Right atrium auricular region (tissue), 2 donors: Measurements from ENCODE around the gene MAGI2. TPM values are rescaled to one million over a fixed set of nuclear protein-coding genes. Genes with fewer than 3 reads are reported as not detected.

Experiments
- DNase-seq: peaks from one replicate; pipeline ENCODE4 v3.0.0-alpha.2; 2019; ENCODE audit warnings: low spot score
- H3K27ac ChIP-seq, 2 donors: fragments of 200-600 bp; sonication (generic); 1 replicate in 1 of 2; 2 replicates in 1 of 2; pipeline ENCODE4 v1.5.1; 2016 to 2019
- H3K27me3 ChIP-seq, 2 donors: fragments of 200-600 bp; sonication (generic); one replicate each; pipeline versions ENCODE4 v1.5.1 to v1.6.0; 2017 to 2019
- H3K36me3 ChIP-seq: fragments of 200-600 bp; sonication (generic); one replicate; pipeline ENCODE4 v1.5.1; 2016
- H3K4me1 ChIP-seq, 2 donors: fragments of 200-600 bp; sonication (generic); one replicate each; pipeline versions ENCODE4 v1.5.1 to v1.6.0; 2017 to 2019
- H3K4me3 ChIP-seq, 2 donors: fragments of 200-600 bp; sonication (generic); 1 replicate in 1 of 2; 2 replicates in 1 of 2; pipeline ENCODE4 v1.5.1; 2017 to 2019; ENCODE audit warnings: mild to moderate bottlenecking in 1 of 2, moderate library complexity in 1 of 2
- H3K9me3 ChIP-seq, 2 donors: fragments of 200-600 bp; sonication (generic); one replicate each; pipeline ENCODE4 v1.5.1; 2019
- total RNA-seq, 2 donors: library from RNA; depleted of rRNA; stranded (reverse); fragments of >200 nt; gene quantifications; one replicate each; pipeline ENCODE4 v1.1.0, GENCODE V29; 2016
- TF ChIP-seq, protein P1 (sequence below), 2 donors: fragments of 200-600 bp; sonication (generic); IDR thresholded peaks; one replicate each; pipeline ENCODE4 v1.5.1; 2019; ENCODE audit warnings: antibody characterized with exemption in 2 of 2

Gene MAGI2
- total RNA-seq, 2 donors from 2014 or later = 5.9 to 6.0 TPM

DNA sequence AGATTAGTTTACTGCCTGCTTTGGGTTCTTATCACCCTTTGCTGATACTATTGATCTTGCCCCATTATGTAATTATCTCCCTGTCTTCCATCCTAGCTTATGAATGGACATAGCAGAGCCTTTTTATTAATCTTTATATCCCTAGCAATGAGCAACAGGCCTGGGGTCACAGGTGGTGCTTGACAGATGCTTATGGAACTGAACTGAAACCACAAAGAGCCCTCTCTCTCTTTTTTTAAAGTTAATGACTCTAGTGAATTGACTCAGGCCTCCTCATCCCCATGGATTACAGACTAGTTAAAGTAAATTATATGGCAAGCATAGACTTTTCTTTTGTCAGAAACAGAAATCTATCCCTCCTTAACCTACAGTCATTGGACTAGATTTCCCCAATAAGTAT, 1389.7 kb downstream of the MAGI2 start:
- no peaks in the 10 kb centered on the region for H3K9me3 ChIP-seq
- no peaks in the 10 kb centered on the region for H3K36me3 ChIP-seq
- TF ChIP-seq, protein P1, sequence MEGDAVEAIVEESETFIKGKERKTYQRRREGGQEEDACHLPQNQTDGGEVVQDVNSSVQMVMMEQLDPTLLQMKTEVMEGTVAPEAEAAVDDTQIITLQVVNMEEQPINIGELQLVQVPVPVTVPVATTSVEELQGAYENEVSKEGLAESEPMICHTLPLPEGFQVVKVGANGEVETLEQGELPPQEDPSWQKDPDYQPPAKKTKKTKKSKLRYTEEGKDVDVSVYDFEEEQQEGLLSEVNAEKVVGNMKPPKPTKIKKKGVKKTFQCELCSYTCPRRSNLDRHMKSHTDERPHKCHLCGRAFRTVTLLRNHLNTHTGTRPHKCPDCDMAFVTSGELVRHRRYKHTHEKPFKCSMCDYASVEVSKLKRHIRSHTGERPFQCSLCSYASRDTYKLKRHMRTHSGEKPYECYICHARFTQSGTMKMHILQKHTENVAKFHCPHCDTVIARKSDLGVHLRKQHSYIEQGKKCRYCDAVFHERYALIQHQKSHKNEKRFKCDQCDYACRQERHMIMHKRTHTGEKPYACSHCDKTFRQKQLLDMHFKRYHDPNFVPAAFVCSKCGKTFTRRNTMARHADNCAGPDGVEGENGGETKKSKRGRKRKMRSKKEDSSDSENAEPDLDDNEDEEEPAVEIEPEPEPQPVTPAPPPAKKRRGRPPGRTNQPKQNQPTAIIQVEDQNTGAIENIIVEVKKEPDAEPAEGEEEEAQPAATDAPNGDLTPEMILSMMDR (IDR thresholded peaks at IDR 0.05) = no peak
- no peaks in the 10 kb centered on the region for H3K4me1 ChIP-seq
- no peaks in the 10 kb centered on the region for H3K27me3 ChIP-seq
- H3K27ac ChIP-seq = no peak overlapping the region
- no peak overlapping the region for H3K4me3 ChIP-seq
- DNase-seq = no peak

DNA sequence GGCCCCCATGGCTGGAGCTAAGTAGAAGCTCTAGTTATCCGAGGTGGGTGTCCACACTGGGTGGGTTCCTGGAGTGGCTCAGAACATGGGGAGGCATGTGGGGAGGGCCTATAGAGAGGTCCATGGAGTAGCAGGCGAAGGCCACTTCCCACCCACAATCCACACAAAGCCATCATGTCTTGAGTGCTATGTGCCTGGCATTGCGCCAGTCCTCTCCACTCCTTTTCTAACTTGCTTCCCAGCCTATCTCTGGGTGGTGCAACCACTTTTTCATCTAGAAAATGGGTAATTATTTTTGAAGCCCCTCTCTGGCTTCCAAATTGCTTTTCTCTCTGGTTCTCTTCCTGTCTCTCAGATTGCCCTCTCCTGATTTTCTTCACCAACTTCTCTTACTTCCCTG, 1391.3 kb downstream of the MAGI2 start:
- Histone ChIP-seq H3K4me1 (no peaks in the 10 kb centered on the region), H3K27me3 (no peaks in the 10 kb centered on the region), H3K27ac (no peak overlapping the region), H3K9me3 (no peaks in the 10 kb centered on the region), H3K36me3 (no peaks in the 10 kb centered on the region), H3K4me3 (no peak overlapping the region)
- no peak for DNase-seq
- TF ChIP-seq, protein P1 (IDR thresholded peaks at IDR 0.05) = no peak

DNA sequence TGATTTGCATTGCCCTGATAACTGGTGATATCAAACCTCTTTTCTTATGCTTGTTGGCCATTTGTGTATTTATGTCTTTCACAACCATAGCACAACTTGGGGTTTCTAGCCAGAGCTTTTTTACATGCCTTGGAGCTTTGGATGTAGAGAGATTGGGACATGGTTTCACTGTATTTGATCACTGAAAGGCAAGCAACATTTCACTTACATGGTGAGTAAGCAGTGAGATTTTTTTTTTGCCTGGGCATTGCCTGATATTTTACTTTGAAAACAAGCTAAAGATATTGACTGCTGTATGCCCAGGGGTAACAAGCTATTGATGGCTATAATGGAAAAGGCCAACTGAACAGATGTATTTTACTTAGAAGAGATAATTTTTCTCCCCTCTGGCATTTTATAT, 1395.9 kb downstream of the MAGI2 start:
- Histone ChIP-seq H3K27ac (no peak overlapping the region), H3K9me3 (no peaks in the 10 kb centered on the region), H3K4me3 (no peak overlapping the region), H3K27me3 (no peaks in the 10 kb centered on the region), H3K4me1 (no peaks in the 10 kb centered on the region), H3K36me3 (no peaks in the 10 kb centered on the region)
- DNase-seq = no peak
- TF ChIP-seq, protein P1 (IDR thresholded peaks at IDR 0.05) = no peak

DNA sequence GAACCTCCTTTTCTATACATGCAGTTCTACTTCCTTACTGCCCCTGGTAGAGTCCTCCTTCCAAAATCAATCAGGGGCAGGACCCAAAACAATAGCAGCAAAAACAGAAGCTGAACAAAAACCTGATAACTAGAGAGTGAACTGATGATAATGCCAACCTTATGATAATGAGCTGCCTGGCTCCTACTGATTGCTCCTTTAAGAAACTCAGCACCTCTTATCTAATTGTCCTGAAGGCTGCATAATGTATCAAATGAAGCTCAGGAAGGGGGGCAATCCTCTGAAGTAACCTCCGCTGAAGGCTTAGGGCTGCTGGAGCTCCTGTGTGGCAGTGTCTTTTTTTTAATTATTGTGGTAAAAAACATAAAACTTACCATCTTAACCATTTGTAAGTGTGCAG, 1397.9 kb downstream of the MAGI2 start:
- H3K27ac ChIP-seq = no peak overlapping the region
- H3K36me3 ChIP-seq = no peaks in the 10 kb centered on the region
- no peak overlapping the region for H3K4me3 ChIP-seq
- H3K4me1 ChIP-seq = no peaks in the 10 kb centered on the region
- TF ChIP-seq, protein P1 (IDR thresholded peaks at IDR 0.05) = no peak
- no peaks in the 10 kb centered on the region for H3K9me3 ChIP-seq
- DNase-seq = no peak
- no peaks in the 10 kb centered on the region for H3K27me3 ChIP-seq

DNA sequence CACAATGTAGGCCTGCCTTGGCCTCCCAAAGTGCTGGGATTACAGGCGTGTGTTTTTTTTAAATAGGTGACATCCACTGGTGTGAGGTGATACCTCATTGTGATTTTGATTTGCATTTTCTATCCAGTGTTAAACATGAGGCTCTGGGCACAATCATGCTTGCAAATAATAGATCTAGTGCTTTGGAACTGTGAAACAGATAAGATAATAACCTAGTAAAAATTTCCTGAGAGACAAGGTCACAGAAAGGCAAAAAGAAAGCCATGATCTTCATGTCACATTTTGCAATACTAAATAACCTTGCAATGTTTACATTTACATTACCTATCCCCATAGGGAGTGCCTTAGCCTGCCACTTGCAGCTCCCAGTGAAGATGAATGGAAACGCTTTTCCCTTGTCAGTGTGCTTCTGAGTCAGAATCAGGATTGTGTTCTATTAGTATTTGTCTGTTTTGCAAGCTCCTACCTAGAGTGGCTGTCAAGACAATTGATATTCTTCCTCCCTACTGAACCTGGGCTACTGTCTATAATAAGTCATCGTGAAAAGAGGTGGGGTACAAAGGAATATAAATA, 1398.4 kb downstream of the MAGI2 start:
- Histone ChIP-seq H3K27me3 (no peaks in the 10 kb centered on the region), H3K4me1 (no peaks in the 10 kb centered on the region), H3K36me3 (no peaks in the 10 kb centered on the region), H3K4me3 (no peak overlapping the region), H3K27ac (no peak overlapping the region), H3K9me3 (no peaks in the 10 kb centered on the region)
- DNase-seq = no peak
- TF ChIP-seq, protein P1 (IDR thresholded peaks at IDR 0.05) = no peak

DNA sequence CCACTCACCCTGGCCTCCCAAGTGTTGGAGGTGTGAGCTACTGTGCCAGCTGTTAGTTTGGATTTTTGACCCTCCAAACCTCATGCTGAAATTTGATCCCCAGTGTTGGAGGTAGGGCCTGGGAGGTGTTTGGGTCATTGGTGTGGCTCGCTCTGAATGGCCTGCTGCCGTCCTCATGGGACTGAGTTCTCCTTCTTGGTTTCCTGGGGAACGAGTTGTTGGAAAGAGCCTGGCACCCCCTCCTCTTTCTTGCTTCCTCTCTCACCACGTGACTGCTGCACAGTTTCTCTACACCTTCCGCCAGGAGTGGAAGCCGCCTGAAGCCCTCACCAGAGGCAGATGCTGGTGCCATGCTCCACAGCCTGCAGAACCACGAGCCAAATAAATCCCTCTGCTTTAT, 1401.4 kb downstream of the MAGI2 start:
- Histone ChIP-seq H3K36me3 (no peaks in the 10 kb centered on the region), H3K27ac (no peak overlapping the region), H3K4me1 (no peaks in the 10 kb centered on the region), H3K4me3 (no peak overlapping the region), H3K9me3 (no peaks in the 10 kb centered on the region), H3K27me3 (no peaks in the 10 kb centered on the region)
- DNase-seq = no peak
- TF ChIP-seq, protein P1 (IDR thresholded peaks at IDR 0.05) = no peak
